Neural progenitor cell (in vitro differentiated cells): Measurements from ENCODE around the gene CIRBP. TPM values are rescaled to one million over a fixed set of nuclear protein-coding genes. Genes with fewer than 3 reads are reported as not detected.

ENCODE experiments used
- DNase-seq: peaks from one replicate; pipeline ENCODE4 v3.0.0-alpha.2; 2016; ENCODE audit warnings: low spot score
- H2AFZ ChIP-seq: fragments of 200-600 bp; sonication (generic); replicated peaks from 2 replicates; pipeline ENCODE4 v1.6.1; 2016; ENCODE audit warnings: antibody characterized with exemption
- H3F3A ChIP-seq: fragments of 200-600 bp; sonication (generic); 2 replicates; pipeline ENCODE4 v1.6.1; 2016; ENCODE audit warnings: antibody characterized with exemption, low read depth
- H3K27ac ChIP-seq: fragments of 200-600 bp; sonication (generic); 2 replicates; pipeline ENCODE4 v1.5.1; 2016; ENCODE audit warnings: mild to moderate bottlenecking
- H3K27me3 ChIP-seq: fragments of 200-600 bp; sonication (generic); 2 replicates; pipeline ENCODE4 v1.6.1; 2016; ENCODE audit warnings: mild to moderate bottlenecking, moderate library complexity
- H3K36me3 ChIP-seq: fragments of 200-600 bp; sonication (generic); 2 replicates; pipeline ENCODE4 v1.5.1; 2016
- H3K4me1 ChIP-seq: fragments of 200-600 bp; sonication (generic); 2 replicates; pipeline ENCODE4 v1.6.1; 2016; ENCODE audit warnings: mixed run types
- H3K4me2 ChIP-seq: fragments of 200-600 bp; sonication (generic); 2 replicates; pipeline ENCODE4 v1.6.1; 2016
- H3K4me3 ChIP-seq: fragments of 200-600 bp; sonication (generic); 2 replicates; pipeline ENCODE4 v1.5.1; 2016
- H3K79me2 ChIP-seq: fragments of 200-600 bp; sonication (generic); 2 replicates; pipeline ENCODE4 v1.6.1; 2016; ENCODE audit warnings: low read depth
- H3K9ac ChIP-seq: fragments of 200-600 bp; sonication (generic); 2 replicates; pipeline ENCODE4 v1.6.1; 2016
- H3K9me3 ChIP-seq: fragments of 200-600 bp; sonication (generic); 2 replicates; pipeline ENCODE4 v1.5.1; 2016; ENCODE audit warnings: low read depth
- H4K20me1 ChIP-seq: fragments of 200-600 bp; sonication (generic); 2 replicates; pipeline ENCODE4 v1.6.1; 2016; ENCODE audit warnings: low read depth
- H3K27ac Mint-ChIP-seq: 3 replicates; pipeline ENCODE4 v1.8.0; 2021; ENCODE audit warnings: mixed read lengths
- H3K27me3 Mint-ChIP-seq: 2 replicates; pipeline ENCODE4 v1.8.0; 2022; ENCODE audit warnings: low read depth, mild to moderate bottlenecking, inconsistent platforms, moderate library complexity, mixed read lengths; ENCODE audit not compliant: insufficient read depth
- H3K36me3 Mint-ChIP-seq: 3 replicates; pipeline ENCODE4 v1.8.0; 2021; ENCODE audit warnings: mixed read lengths
- H3K4me1 Mint-ChIP-seq: 3 replicates; pipeline ENCODE4 v1.8.0; 2021; ENCODE audit warnings: mixed read lengths
- H3K4me3 Mint-ChIP-seq: 3 replicates; pipeline ENCODE4 v1.8.0; 2021; ENCODE audit warnings: mild to moderate bottlenecking, moderate library complexity, mixed read lengths
- H3K9me3 Mint-ChIP-seq: 3 replicates; pipeline ENCODE4 v1.8.0; 2020; ENCODE audit warnings: mixed read lengths
- CTCF ChIP-seq: fragments of 200-600 bp; sonication (generic); IDR thresholded peaks from 2 replicates; pipeline ENCODE4 v1.5.1; 2017; ENCODE audit warnings: antibody characterized with exemption, mild to moderate bottlenecking
- EZH2 ChIP-seq: fragments of 200-600 bp; sonication (generic); IDR thresholded peaks from 2 replicates; pipeline ENCODE4 v1.6.1; 2017; ENCODE audit warnings: antibody characterized with exemption, mild to moderate bottlenecking, moderate library complexity
- EZH2phosphoT487 ChIP-seq: fragments of 200-600 bp; sonication (generic); IDR thresholded peaks from 2 replicates; pipeline ENCODE4 v1.6.1; 2017; ENCODE audit warnings: antibody characterized with exemption
- total RNA-seq: library from RNA; depleted of rRNA; stranded (reverse); fragments of >200 nt; gene quantifications from 2 replicates; pipeline ENCODE4 v1.2.3, GENCODE V29; 2015; ENCODE audit warnings: low replicate concordance

The CIRBP gene
- total RNA-seq, 1 donor from 2014 or later: 395 TPM

GRCh38 chr19:1237027-1237659 lies 32.0 kb upstream of the CIRBP start:
- Histone ChIP-seq H3K4me1 (peaks cover 9% of the 10 kb centered on the region), H2AFZ (no peak overlapping the region), H3K9ac (no peak overlapping the region), H3K27ac (no peak overlapping the region), H3F3A (peaks cover 29% of the 10 kb centered on the region), H3K27me3 (peaks cover 7% of the 10 kb centered on the region), H3K36me3 (no peaks in the 10 kb centered on the region), H3K79me2 (peaks cover 16% of the 10 kb centered on the region), H3K4me3 (peak overlapping the region; percentile 75), H4K20me1 (peaks cover 5% of the 10 kb centered on the region), H3K9me3 (no peaks in the 10 kb centered on the region), H3K4me2 (peak overlapping the region; percentile 89)
- Mint-ChIP-seq H3K27ac (no peak overlapping the region), H3K9me3 (no peaks in the 10 kb centered on the region), H3K4me1 (peaks cover 31% of the 10 kb centered on the region), H3K4me3 (peak overlapping the region; percentile 82), H3K27me3 (peaks cover 13% of the 10 kb centered on the region), H3K36me3 (no peaks in the 10 kb centered on the region)
- peak; percentile 54 for DNase-seq
- TF ChIP-seq EZH2phosphoT487 (no peak), EZH2 (no peak), CTCF (no peak)

GRCh38 chr19:1237754-1238368 lies 31.3 kb upstream of the CIRBP start, which contains the start of gene CBARP:
TSS of gene CBARP (minus strand) at chr19:1238005. CDS start at chr19:1236100, 1,905 bp downstream.
- H4K20me1 ChIP-seq: no peaks in the 10 kb centered on the region
- Mint-ChIP-seq H3K9me3 (no peaks in the 10 kb centered on the region), H3K27ac (peak within 1 kb of the TSS; percentile 88), H3K4me1 (peaks cover 26% of the 10 kb centered on the region), H3K4me3 (peak within 1 kb of the TSS; percentile 89), H3K36me3 (no peaks in the 10 kb centered on the region), H3K27me3 (peaks cover 10% of the 10 kb centered on the region)
- no peaks in the 10 kb centered on the region for H3K36me3 ChIP-seq
- peaks cover 13% of the 10 kb centered on the region for H3K4me1 ChIP-seq
- no peak within 1 kb of the TSS for H2AFZ ChIP-seq
- peaks cover 29% of the 10 kb centered on the region for H3F3A ChIP-seq
- H3K4me2 ChIP-seq: peak within 1 kb of the TSS; percentile 89
- H3K4me3 ChIP-seq: peak within 1 kb of the TSS; percentile 75
- DNase-seq: peak; percentile 89
- H3K79me2 ChIP-seq: peaks cover 20% of the 10 kb centered on the region
- H3K27me3 ChIP-seq: peaks cover 7% of the 10 kb centered on the region
- no peak within 1 kb of the TSS for H3K27ac ChIP-seq
- no peak within 1 kb of the TSS for H3K9ac ChIP-seq
- H3K9me3 ChIP-seq: no peaks in the 10 kb centered on the region
- TF ChIP-seq EZH2 (no peak), CTCF (no peak), EZH2phosphoT487 (no peak)

- Histone ChIP-seq H3K4me3 (peak overlapping the region; percentile 52), H4K20me1 (peaks cover 8% of the 10 kb centered on the region), H3K4me1 (peaks cover 13% of the 10 kb centered on the region), H3K9ac (no peak overlapping the region), H3K27me3 (peaks cover 7% of the 10 kb centered on the region), H3K27ac (no peak overlapping the region), H3F3A (peaks cover 32% of the 10 kb centered on the region), H3K79me2 (peaks cover 20% of the 10 kb centered on the region), H3K4me2 (peak overlapping the region; percentile 76), H3K36me3 (no peaks in the 10 kb centered on the region), H2AFZ (no peak overlapping the region), H3K9me3 (no peaks in the 10 kb centered on the region)
- no peak for DNase-seq
- Mint-ChIP-seq H3K36me3 (no peaks in the 10 kb centered on the region), H3K4me1 (peaks cover 29% of the 10 kb centered on the region), H3K4me3 (peak overlapping the region; percentile 89), H3K9me3 (no peaks in the 10 kb centered on the region), H3K27me3 (peaks cover 10% of the 10 kb centered on the region), H3K27ac (peak overlapping the region; percentile 88)
- TF ChIP-seq EZH2 (no peak), EZH2phosphoT487 (no peak), CTCF (no peak)
These were observed 30.5 kb upstream of the CIRBP start for GRCh38 chr19:1238369-1239303.
